GM12878 (cell line): Measurements from ENCODE around the gene LRRC73. TPM values are rescaled to one million over a fixed set of nuclear protein-coding genes. Genes with fewer than 3 reads are reported as not detected.
A peak's percentile ranks its signal among the peaks of the same experiment; 100 is the strongest.

Experiments used
- BCL3 ChIP-seq: IDR thresholded peaks from 2 replicates; pipeline ENCODE4 v1.6.1; 2011; ENCODE audit warnings: borderline replicate concordance, low read depth, mild to moderate bottlenecking, moderate library complexity, low read length; ENCODE audit not compliant: insufficient read depth, poor library complexity, severe bottlenecking
- CBFB ChIP-seq: IDR thresholded peaks from 2 replicates; pipeline ENCODE4 v1.6.1; 2016; ENCODE audit warnings: antibody characterized with exemption, low read depth
- CUX1 ChIP-seq: IDR thresholded peaks from 2 replicates; pipeline ENCODE4 v1.6.1; 2012; ENCODE audit warnings: improper control_type of control experiment, low read depth, low read length; ENCODE audit not compliant: insufficient replicate concordance
- GABPA ChIP-seq: IDR thresholded peaks from 2 replicates; pipeline ENCODE4 v1.6.1; 2014; ENCODE audit warnings: antibody characterized with exemption, low read depth, mild to moderate bottlenecking, inconsistent platforms
- HDAC6 ChIP-seq: fragments of 200-600 bp; sonication (generic); IDR thresholded peaks from one replicate; pipeline ENCODE4 v1.8.0; 2017; ENCODE audit warnings: antibody characterized with exemption; ENCODE audit not compliant: unreplicated experiment
- HDGF ChIP-seq: fragments of 450-650 bp; IDR thresholded peaks from 2 replicates; pipeline ENCODE4 v1.6.1; 2016; ENCODE audit warnings: antibody characterized with exemption
- JUND ChIP-seq: IDR thresholded peaks from 2 replicates; pipeline ENCODE4 v1.6.1; 2012; ENCODE audit warnings: low read depth, mild to moderate bottlenecking, low read length, improper control_type of control experiment, moderate library complexity
- PAX5 ChIP-seq: IDR thresholded peaks from 2 replicates; pipeline ENCODE4 v1.6.1; 2011; ENCODE audit warnings: low read depth, low read length, borderline replicate concordance
- RAD51 ChIP-seq: fragments of 450-650 bp; IDR thresholded peaks from 2 replicates; pipeline ENCODE4 v1.6.1; 2016; ENCODE audit warnings: moderate library complexity, mild to moderate bottlenecking, inconsistent platforms
- RBBP5 ChIP-seq: fragments of 200-600 bp; sonication (generic); conservative IDR thresholded peaks from 2 replicates; pipeline ENCODE4 v1.6.1; 2016
- RELB ChIP-seq: fragments of 450-650 bp; IDR thresholded peaks from 2 replicates; pipeline ENCODE4 v1.6.1; 2017; ENCODE audit warnings: low read depth, mild to moderate bottlenecking, moderate library complexity
- STAT1 ChIP-seq: fragments of 450-650 bp; conservative IDR thresholded peaks from 2 replicates; pipeline ENCODE4 v1.6.1; 2014; ENCODE audit warnings: antibody characterized with exemption, mild to moderate bottlenecking
- STAT3 ChIP-seq: IDR thresholded peaks from 2 replicates; pipeline ENCODE4 v1.6.1; 2011; ENCODE audit warnings: low read depth, low read length, improper control_type of control experiment
- USF2 ChIP-seq: IDR thresholded peaks from 2 replicates; pipeline ENCODE4 v1.6.1; 2011; ENCODE audit warnings: low read depth, low read length, improper control_type of control experiment, borderline replicate concordance
- ZNF622 ChIP-seq: fragments of 450-650 bp; IDR thresholded peaks from 2 replicates; pipeline ENCODE4 v1.6.1; 2017; ENCODE audit warnings: mild to moderate bottlenecking, inconsistent platforms
- ZNF687 ChIP-seq: fragments of 450-650 bp; IDR thresholded peaks from 2 replicates; pipeline ENCODE4 v1.6.1; 2017; ENCODE audit warnings: mild to moderate bottlenecking, moderate library complexity
- polyA plus RNA-seq, 11 experiments: library from polyadenylated mRNA; depleted of rRNA in 4 of 11; unstranded in 6 of 11; stranded (reverse) in 5 of 11; fragments of >200 nt; fragmentation: Nextera tagmentation in 4 of 11; fragmentation: Illumina TruSeq in 1 of 11; extraction: Ambion mirVana in 4 of 11; extraction: Trizol in 1 of 11; gene quantifications; 1 replicate in 1 of 11; 2 replicates in 10 of 11; pipeline versions ENCODE4 v1.2.1 to v1.2.3, GENCODE V29; 2011 to 2016; ENCODE audit warnings: inconsistent platforms in 2 of 11, missing spikeins in 2 of 11, low read depth in 1 of 11
- total RNA-seq, 4 experiments: library from RNA; depleted of rRNA in 3 of 4; stranded (reverse); fragments of >200 nt in 3 of 4; fragmentation: Illumina TruSeq in 1 of 4; extraction: Trizol in 1 of 4; gene quantifications; 2 replicates each; pipeline versions ENCODE4 v1.2.1 to v1.2.3, GENCODE V29; 2013 to 2021

Gene LRRC73
- total and polyA plus RNA-seq, 10 of the 15 experiments (the other 5 are each of a cell fraction or from before 2014, with no cell fraction given), result 0.13 TPM; not detected in 9

GRCh38 chr6:43506667-43507471, 3.3 kb downstream of the LRRC73 start (continued):
- no peak for TF ChIP-seq PAX5
- TF ChIP-seq STAT3, result no peak; the same call in 1 of the 2 replicates
- TF ChIP-seq USF2, result no peak
- TF ChIP-seq JUND, result no peak
- no peak for TF ChIP-seq CBFB
- no peak for TF ChIP-seq ZNF622
- TF ChIP-seq HDAC6, result no peak
- peak; percentile 57; the same call in 1 of the 2 replicates for TF ChIP-seq HDGF
- TF ChIP-seq BCL3, result no peak
- TF ChIP-seq CUX1, result no peak
- no peak for TF ChIP-seq ZNF687
- TF ChIP-seq GABPA, result no peak
- no peak for TF ChIP-seq RBBP5
- no peak for TF ChIP-seq RELB
- no peak for TF ChIP-seq RAD51
- no peak for TF ChIP-seq STAT1
